T-helper 1 cell treated with Interleukin-12 subunit alpha and Interleukin-12 subunit beta and Interleukin-4 antibody, amounts not matched to agents 30 ng/mL and 1 ng/mL, for 36 hours (primary cell): ENCODE data around the gene PVALEF. TPM values are rescaled to one million over a fixed set of nuclear protein-coding genes. Genes with fewer than 3 reads are reported as not detected.

ENCODE experiments used
- intact Hi-C: fragments of 100-400 bp; cut with micrococcal nuclease; formaldehyde crosslinking; loops from one replicate; pipeline ENCODE4 v1.15.1; 2024
- total RNA-seq: library from RNA; stranded (reverse); gene quantifications from 2 replicates; pipeline ENCODE4 v1.2.3, GENCODE V29; 2022

PVALEF gene
- total RNA-seq, 1 donor from 2014 or later: not detected

DNA sequence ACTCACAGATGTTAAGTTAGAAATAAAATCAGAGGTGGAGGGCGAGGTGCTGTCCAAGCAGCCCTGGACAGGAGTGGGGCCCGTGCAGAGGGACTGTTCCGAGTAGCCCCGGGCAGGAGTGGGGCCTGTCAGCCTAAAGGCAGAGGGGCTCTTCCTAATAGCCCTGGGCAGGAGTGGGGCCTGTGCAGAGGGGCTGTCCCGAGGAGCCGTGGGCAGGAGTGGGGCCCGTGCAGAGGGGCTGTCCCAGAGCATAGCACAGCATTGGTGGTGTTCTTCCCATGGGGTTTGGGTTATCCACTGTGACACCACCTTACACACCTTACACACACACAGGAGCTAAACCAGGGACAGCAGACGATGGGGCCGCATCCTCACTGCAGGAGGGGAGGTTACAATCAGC, 47.1 kb downstream of the PVALEF start:
- intact Hi-C loops: no loop called here

DNA sequence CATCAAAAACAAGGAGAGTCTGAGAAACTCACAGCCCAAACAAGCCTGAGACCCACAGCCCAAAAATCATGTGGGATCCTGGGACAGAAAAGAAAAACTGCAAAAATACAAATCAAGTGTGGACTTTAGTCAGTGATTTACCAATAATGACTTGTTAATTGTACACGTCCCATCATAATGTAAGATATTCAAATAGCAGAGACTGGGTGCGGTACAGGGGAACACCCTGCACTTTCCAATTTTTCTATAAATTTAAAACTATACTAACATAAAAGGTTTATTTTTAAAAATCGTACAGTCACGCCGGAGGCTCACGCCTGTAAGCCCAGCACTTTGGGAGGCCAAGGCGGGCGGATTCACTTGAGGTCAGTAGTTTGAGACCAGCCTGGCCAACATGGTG, 48.7 kb downstream of the PVALEF start:
- intact Hi-C loops: no loop called here

DNA sequence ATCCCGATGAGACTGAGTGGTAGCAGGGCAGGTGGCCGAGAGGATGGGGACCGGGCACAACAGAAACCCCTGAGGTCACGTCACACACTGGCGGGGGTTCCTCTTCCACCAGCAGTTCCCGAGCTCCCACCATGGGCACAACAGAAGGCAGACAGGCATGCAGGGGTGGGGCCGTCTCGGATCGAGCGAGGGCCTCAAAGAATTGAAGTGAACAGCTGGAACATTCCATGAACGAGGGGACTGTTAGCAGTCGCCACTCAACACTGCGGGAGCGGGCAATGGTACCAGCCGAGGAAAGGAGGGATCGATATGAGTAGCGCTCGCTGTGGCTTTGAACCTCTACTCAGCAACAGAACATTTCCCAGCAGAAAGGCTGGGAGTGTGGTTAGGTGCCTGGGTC, 52.2 kb downstream of the PVALEF start:
- intact Hi-C loops: no loop called here

DNA sequence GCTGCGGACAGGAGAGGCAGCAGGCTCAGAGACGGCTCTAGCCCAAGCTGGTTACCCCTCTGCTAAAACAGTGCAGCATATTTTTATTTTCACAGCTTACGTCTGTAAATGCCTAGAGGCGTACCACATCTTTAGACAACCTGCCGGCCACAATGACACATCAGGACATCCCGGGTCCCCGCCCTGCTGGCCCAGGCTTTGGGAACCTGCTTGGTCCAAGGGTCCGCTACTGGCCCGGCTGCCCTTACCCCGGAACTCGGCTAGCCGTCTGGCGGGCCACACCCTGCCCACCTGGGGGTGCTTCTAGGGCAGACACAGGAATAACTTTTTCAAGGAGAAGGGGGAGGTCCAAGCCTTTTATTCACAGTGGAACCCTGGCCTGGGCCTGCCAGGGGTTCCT, 53.2 kb downstream of the PVALEF start:
- intact Hi-C loops: no loop called here

DNA sequence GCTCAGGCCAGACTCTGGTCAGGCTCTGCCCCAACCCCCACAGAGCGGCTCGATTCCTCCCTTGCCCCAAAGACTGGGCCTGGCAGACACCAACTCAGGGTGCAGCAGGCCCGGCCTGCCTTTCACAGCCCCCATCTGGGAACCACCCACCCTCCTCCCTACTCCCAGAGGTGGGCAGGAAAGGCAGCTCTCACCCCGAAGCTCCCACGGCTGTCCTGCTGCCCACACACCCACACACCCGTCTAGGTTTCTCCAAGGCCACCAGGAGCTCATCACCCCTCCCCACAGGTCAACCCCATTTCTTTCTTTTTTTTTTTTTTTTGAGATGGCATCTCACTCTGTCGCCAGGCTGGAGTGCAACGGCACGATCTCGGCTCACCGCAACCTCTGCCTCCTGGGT, 53.7 kb downstream of the PVALEF start:
- intact Hi-C loops: no loop called here

GRCh38 chr17:81219476-81220180, 54.3 kb downstream of the PVALEF start:
- intact Hi-C loops: loop anchor here (5.0 kb wide), 1 partner anchor 117 kb away; no protein-coding TSS in a partner anchor

DNA sequence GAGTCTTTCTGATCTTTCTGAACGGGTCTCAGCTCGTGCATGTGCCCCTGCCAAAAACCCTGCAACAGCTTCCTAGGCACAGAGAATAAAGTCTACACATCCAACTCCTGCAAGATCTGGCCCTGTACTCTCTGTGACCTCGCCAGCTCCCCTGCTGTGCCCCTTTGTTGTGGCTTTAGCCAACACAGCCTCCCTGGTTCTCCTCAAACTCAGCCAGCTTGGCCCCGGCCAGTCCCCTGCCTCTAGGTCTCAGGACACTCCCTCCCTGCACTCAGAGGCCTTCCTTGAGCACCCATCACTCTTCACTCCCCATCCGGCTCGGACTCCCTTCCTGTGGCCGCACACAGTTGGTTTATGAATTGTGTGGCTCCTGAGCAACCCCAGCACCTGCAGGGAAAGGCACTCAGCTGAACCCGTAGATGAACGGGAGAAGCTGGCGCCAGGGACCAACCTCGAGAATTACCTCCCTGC, 56.1 kb downstream of the PVALEF start:
- intact Hi-C loops: loop anchor here (5.0 kb wide), 1 partner anchor 119 kb away; no protein-coding TSS in a partner anchor

DNA sequence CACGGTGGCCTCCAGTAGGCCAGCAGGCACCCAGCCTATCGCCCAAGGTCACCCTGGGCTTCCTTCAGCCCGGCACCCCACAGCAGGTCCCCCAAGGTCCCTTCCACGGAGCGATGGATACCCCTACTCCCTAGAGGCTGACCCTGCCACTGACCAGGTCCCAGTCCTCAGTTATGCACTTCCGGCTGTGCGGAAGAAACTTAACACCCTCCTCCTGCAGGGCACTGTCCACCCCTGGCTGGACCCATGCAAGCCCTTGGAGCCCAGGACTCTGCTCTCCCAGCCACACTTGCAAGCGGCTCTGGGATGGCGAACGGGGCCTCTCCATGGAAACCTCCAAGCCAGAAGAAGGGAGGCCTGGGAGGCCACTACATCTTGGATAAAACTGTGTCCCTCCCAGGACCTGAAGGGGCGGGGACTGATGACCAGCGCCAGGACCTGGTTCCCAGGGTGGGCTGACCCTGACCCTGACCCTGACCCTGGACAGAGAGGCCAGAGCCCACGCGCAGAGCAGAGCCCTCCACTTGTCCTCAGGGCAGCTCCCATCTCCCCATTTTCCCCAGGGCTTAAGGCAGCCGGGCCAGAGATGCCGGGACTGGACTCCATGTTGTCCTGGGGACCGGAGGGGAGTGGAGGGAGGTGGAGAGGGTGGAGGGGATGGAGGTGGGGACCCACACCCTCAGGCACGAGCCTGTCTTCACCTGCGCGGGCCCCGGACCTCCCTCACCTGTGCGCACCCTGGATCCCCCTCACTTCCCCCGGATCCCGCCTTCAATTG, 56.7 kb downstream of the PVALEF start:
- intact Hi-C loops: loop anchor here (2.0 to 5.0 kb wide), 2 partner anchors 120 to 959 kb away; no protein-coding TSS in a partner anchor

DNA sequence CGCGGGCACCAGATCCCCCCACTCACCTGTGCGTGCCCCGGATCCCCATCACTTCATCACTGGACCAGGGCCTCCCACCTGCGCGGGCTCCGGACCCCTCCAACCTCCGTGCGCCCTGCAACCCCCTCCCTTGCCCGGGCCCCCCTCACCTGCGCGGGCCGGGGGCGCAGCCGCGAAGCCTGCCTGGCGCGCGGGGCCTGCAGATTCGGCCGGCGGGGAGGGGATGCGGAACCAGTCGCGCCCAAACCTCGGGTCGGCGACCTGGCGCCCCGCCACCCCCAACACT, 57.3 kb downstream of the PVALEF start:
- intact Hi-C loops: loop anchor here (2.0 to 5.0 kb wide), 2 partner anchors 120 to 960 kb away; no protein-coding TSS in a partner anchor

DNA sequence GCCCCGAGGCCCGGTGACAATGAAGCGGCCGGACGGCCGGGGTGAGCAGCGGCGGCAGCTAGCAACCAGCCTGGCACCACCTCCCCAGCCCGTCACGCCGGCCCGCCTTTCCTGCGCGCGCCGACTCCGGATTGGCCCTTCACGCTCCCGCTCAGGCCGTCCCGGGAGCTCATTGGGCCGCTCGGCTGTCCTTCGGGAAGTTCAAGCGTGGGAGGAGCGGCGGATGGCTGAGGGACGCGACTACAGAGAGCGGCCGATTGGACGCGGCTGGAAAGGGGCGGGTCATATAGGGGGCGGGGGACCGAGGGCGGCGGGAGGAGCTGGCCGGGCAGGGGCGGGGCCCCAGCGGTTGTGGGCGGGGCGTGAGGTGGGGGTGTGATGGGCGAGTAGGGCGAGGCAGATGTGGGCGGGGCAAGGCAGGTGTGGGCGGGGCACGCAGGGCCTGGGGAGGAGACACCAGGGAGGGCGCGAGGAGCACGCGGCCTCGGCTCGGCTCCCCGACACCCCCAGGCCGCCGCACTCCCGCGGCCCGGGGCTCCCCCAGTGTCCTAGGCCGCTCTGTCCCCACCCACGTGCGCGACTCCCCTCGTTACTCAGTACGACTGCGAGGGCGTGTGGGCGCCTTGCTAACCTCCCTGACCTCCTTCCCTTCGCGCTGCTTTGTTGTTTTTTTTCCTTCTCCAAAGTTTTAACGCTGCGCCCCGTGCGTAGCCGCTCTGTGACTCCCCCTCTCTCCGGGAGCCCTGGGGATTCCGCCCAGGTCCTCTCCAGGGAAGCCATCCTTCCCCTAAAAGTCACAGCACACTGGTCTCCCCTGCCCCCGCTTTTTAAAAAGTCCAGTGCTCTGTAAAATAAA, 57.8 kb downstream of the PVALEF start, which contains the start of gene CEP131:
Gene CEP131, minus strand, starts transcription at position 60 of the 856 bp plus-strand sequence. CDS start 2,909 bp downstream, outside the sequence.
- intact Hi-C loops: loop anchor here (1.0 to 5.0 kb wide), 7 partner anchors 16 to 960 kb away; partner anchors contain the start of genes NDUFAF8 and TEPSIN

DNA sequence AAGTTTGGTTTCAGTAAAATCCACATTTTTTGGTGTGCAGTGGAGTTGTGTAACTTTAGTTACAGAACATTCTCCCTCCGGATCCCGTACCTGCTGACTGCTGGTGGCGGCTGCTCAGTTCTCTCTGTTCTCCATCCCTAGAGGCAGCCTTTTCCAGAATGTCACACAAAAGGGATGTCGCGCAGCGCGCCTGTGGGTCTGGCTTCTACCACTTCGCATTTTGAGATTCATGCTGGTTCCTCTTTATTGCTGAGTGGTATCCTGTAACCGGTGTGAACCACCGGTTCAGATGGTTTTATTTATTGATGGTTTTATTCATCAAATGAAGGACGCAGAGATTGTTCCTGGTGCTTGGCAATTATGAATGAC, 58.4 kb downstream of the PVALEF start:
- intact Hi-C loops: loop anchor here (1.0 to 5.0 kb wide), 7 partner anchors 16 to 961 kb away; partner anchors contain the start of genes NDUFAF8 and TEPSIN

GRCh38 chr17:81227630-81228029, 62.3 kb downstream of the PVALEF start:
- intact Hi-C loops: loop anchor here (1.0 kb wide), 1 partner anchor 12 kb away; the partner anchor contains the start of genes NDUFAF8 and TEPSIN

GRCh38 chr17:81228420-81228819, 63.1 kb downstream of the PVALEF start:
- intact Hi-C loops: no loop called here

DNA sequence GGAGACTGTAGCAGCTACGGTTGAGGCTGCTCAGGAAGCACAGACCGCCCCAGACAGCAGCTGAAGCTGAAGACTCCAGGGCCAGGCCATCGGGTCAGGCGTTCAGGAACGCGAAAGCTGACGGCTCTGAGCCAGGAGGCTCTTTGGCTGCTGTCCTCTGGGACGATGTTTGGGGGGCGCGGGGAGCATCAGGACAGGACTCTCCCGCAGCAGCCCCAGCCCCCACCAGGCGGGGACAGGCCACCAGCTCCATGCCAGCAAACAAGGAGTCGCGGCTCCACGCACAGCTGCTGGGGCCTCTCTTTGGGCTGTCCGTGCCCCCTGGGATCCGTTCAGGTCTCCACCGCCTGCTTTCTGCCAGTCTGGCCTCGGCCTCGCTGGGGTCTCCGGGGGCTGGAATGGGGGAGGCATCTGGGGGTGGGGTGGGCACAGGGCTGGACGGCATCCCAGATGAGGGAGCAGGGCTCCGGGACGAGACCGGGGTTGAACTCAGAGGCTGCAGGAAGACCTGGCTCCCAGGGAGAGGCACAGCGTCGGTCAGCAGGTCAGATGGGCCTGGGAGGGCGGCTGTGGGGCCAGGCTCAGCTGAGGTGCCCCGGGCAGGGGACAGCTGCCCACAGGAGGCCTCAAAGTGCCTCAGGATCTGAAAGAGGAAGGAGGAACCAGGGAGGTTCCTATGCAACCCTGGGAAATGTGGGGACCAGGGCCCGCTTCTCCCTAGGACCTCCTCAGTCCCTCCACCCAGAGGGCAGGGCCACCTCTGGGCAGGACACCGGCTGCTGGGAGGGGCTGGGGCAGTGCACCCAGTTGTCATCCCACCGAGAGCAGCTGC, 63.7 kb downstream of the PVALEF start:
- intact Hi-C loops: no loop called here

- intact Hi-C loops: no loop called here
Observed at GRCh38 chr17:81229666-81229920, 64.3 kb downstream of the PVALEF start.

GRCh38 chr17:81230043-81230820, 64.9 kb downstream of the PVALEF start:
- intact Hi-C loops: no loop called here

- intact Hi-C loops: no loop called here
Observed at GRCh38 chr17:81231121-81231645, 65.9 kb downstream of the PVALEF start.

DNA sequence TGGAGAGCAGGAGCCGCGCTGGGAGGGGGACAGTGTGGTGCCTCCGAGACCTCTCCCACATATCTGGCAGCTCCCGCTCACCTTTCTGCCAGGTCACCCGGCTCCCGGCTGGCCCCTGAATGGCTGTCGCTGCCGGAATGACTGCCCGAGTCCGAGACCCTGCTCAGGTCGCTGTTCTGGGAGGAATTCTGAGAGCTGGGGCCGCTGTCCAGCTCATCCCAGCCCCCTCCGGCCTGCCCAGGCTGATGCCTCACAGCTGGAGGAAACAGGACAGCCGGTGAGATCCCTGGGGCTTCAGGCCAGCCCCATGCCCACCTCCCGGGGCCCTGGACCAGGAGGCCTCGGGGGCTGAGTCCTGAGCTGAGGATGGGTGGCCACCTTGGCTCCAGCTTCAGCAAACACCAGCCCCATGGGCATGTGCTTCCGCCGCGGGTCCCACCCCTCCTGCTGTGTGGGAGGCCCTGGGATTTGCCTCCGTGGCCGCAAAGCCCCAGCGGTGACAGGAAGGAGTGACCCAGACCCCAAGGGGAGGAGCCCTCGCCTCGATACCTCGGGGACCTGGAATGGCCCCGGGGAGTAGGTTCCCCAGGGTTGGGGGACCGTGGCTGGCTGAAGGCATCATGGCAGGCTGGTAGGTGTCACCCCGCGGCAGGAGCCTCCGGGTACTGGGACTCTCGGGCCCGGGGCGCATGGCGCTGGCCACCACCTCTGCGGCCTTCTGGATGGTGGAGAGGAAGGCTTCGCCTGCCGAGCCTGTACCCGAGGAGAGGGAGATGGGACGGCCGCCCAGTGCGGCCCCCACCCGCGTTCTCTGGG, 66.7 kb downstream of the PVALEF start:
- intact Hi-C loops: no loop called here
